CD4-positive, alpha-beta T cell treated with Interleukin-17A for 4 hours (primary cell): ENCODE measurements around the gene ATP13A3.

Experiments used
- DNase-seq: peaks from one replicate; pipeline ENCODE4 v3.0.0-alpha.2; 2020; ENCODE audit warnings: mixed read lengths

The ATP13A3 gene

GRCh38 chr3:194387276-194387675, 99.5 kb downstream of the ATP13A3 start:
- DNase-seq = no peak

GRCh38 chr3:194386648-194387047, 100.2 kb downstream of the ATP13A3 start:
- DNase-seq = no peak

GRCh38 chr3:194386066-194386465, 100.7 kb downstream of the ATP13A3 start:
- DNase-seq = no peak

GRCh38 chr3:194384569-194385001, 102.2 kb downstream of the ATP13A3 start:
- DNase-seq = no peak

GRCh38 chr3:194384156-194384555, 102.6 kb downstream of the ATP13A3 start:
- DNase-seq = no peak

- no peak for DNase-seq
Observed at GRCh38 chr3:194383276-194383940, 103.4 kb downstream of the ATP13A3 start.

- DNase-seq = no peak
Observed at GRCh38 chr3:194382892-194383223, 103.9 kb downstream of the ATP13A3 start.

GRCh38 chr3:194382196-194382891, 104.5 kb downstream of the ATP13A3 start:
- no peak for DNase-seq

GRCh38 chr3:194381460-194381875, 105.3 kb downstream of the ATP13A3 start:
- DNase-seq = no peak

GRCh38 chr3:194380326-194380725, 106.5 kb downstream of the ATP13A3 start:
- DNase-seq = no peak

- DNase-seq = no peak
Observed at GRCh38 chr3:194379651-194380050, 107.2 kb downstream of the ATP13A3 start.

GRCh38 chr3:194379231-194379630, 107.6 kb downstream of the ATP13A3 start:
- DNase-seq = no peak

GRCh38 chr3:194377708-194378107, 109.1 kb downstream of the ATP13A3 start:
- DNase-seq = no peak

GRCh38 chr3:194376241-194376560, 110.6 kb downstream of the ATP13A3 start:
- DNase-seq = no peak

GRCh38 chr3:194375473-194376240, 111.1 kb downstream of the ATP13A3 start:
- DNase-seq = no peak

- no peak for DNase-seq
Observed at GRCh38 chr3:194374935-194375334, 111.9 kb downstream of the ATP13A3 start.

GRCh38 chr3:194373899-194374298, 112.9 kb downstream of the ATP13A3 start:
- no peak for DNase-seq

GRCh38 chr3:194373028-194373427, 113.8 kb downstream of the ATP13A3 start:
- no peak for DNase-seq

GRCh38 chr3:194370753-194371152, 116.0 kb downstream of the ATP13A3 start:
- DNase-seq = no peak

- peak; percentile 13 for DNase-seq
Observed at GRCh38 chr3:194369522-194370279, 117.1 kb downstream of the ATP13A3 start, which contains the start of gene LRRC15. LRRC15 (minus strand) TSS chr3:194369743; CDS start chr3:194361043, 8,700 bp downstream.

- no peak for DNase-seq
Observed at GRCh38 chr3:194368918-194369317, 117.9 kb downstream of the ATP13A3 start.

GRCh38 chr3:194367992-194368841, 118.6 kb downstream of the ATP13A3 start:
- no peak for DNase-seq
